Astrocyte of the spinal cord (primary cell): ENCODE results near the gene FOXE3.

Experiments
- DNase-seq: peaks from one replicate; pipeline ENCODE4 v3.0.0; 2011; ENCODE audit warnings: low read depth, low spot score
- H3K4me3 ChIP-seq: 2 replicates; pipeline ENCODE4 v1.5.1; 2011; ENCODE audit warnings: low read depth, mild to moderate bottlenecking, low read length, moderate library complexity
- CTCF ChIP-seq: IDR thresholded peaks from 2 replicates; pipeline ENCODE4 v1.5.1; 2012; ENCODE audit warnings: low read depth, mild to moderate bottlenecking, low read length, inconsistent platforms
- in situ Hi-C: cut with HindIII; loops from 2 replicates; pipeline ENCODE4 v1.10.0; 2017; ENCODE audit warnings: low sequenced_read_pairs

FOXE3 gene

GRCh38 chr1:47432071-47433036 is 16.3 kb downstream of the FOXE3 start:
- TF ChIP-seq CTCF: peak; percentile 84
- peak; percentile 77 for DNase-seq
- in situ Hi-C loops: no loop called here
- no peak overlapping the region for H3K4me3 ChIP-seq

GRCh38 chr1:47433037-47433421 is 16.9 kb downstream of the FOXE3 start:
- in situ Hi-C loops: no loop called here
- TF ChIP-seq CTCF: no peak
- DNase-seq: no peak
- no peak overlapping the region for H3K4me3 ChIP-seq

GRCh38 chr1:47433477-47434050 is 17.5 kb downstream of the FOXE3 start:
- TF ChIP-seq CTCF: no peak
- no peak for DNase-seq
- H3K4me3 ChIP-seq: no peak overlapping the region
- in situ Hi-C loops: no loop called here

- in situ Hi-C loops: no loop called here
- TF ChIP-seq CTCF: no peak
- DNase-seq: peak; percentile 52
- H3K4me3 ChIP-seq: no peak overlapping the region
Measured at GRCh38 chr1:47434051-47434842, 18.2 kb downstream of the FOXE3 start.

GRCh38 chr1:47435506-47436303 is 19.6 kb downstream of the FOXE3 start:
- no peak for DNase-seq
- in situ Hi-C loops: no loop called here
- no peak overlapping the region for H3K4me3 ChIP-seq
- TF ChIP-seq CTCF: no peak
